GM19395 (cell line): ENCODE results near the gene RACK1.
"Not testable (repeated sequence)": the region's sequence is repeated elsewhere in the genome, so short reads cannot be mapped to it uniquely, and the experiment has no call there.

Source experiments
- ATAC-seq: cut with Tn5 transposase; IDR thresholded peaks from one replicate; pipeline ENCODE4 v1.9.1; 2021; ENCODE audit warnings: mild to moderate bottlenecking, moderate library complexity; ENCODE audit not compliant: unreplicated experiment

RACK1 gene

DNA sequence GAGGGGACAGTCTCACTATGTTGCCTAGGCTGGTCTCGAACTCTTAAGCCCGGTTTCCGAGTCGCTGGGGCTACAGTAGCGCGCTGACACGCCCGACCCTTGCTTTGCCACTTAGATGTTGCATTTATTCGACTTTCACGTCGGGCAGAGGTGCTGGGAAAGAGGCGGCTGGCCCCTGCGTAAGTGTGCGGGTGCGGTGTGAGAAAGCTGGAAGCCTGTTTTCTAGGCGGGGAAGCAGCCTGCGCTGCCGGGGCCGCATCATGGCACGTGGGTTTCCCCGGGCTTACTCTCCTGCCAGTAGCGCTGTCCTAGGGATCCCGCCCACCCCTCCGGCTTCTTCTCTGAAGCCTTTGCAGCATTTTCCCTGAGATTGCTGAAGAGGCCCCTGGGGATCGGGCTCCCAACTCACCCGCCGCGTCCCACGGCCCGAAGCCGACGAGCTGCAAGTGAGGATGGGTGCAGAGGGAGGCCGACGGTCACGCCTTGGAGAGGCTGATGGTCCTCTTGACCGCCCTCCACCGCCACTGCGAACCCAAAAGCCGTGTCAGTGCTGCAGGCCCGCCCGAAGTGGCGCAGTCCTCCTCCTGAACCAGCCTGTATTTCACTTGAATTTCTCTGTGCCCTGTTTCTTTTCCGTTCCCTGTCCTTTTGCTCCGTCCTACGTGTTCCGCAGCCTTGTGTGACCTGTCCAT is 26.4 kb downstream of the RACK1 start:
- ATAC-seq = no peak

DNA sequence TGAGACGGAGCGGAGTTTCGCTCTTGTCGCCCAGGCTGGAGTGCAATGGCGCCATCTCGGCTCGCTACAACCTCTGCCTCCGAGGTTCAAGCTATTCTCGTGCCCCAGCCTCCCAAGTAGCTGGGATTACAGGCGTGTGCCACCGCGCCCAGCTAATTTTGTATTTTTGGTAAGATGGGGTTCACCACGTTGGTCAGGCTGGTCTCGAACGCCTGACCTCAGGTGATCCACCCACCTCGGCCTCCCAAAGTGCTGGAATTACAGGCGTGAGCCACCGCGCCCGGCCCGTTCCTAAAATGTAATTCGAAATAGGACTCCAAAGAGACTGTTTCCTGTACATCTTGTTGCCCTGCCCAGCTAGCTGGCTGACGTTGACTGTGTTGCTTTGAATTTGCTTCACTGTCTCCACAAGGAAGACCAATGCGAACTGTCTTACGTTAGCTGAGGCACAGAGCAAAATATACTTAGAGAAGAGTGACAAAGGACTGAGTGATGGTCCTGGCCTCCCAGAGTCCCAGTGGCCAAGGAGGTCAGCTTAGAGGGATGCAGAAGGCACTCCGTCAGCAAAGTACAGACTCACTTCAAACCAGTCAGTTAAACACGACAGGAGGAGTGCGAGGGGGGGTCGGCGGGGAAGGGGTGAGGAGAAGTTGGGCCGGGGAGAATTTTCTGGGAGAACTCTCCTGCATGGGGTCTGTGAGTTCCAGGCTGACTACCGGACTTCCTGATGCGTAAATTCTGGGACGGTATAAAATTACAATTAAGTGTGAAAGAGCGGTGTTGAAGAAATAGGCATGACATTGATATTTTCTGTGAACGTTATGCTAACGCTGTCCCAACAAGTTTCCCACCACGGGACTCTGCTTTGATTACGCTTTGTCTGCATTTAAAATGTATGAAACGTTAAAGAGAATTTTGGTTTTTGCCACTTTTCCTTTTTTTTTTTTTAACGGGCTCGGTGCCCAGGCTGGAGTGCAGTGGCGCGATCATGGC is 27.4 kb downstream of the RACK1 start:
- no peak for ATAC-seq

DNA sequence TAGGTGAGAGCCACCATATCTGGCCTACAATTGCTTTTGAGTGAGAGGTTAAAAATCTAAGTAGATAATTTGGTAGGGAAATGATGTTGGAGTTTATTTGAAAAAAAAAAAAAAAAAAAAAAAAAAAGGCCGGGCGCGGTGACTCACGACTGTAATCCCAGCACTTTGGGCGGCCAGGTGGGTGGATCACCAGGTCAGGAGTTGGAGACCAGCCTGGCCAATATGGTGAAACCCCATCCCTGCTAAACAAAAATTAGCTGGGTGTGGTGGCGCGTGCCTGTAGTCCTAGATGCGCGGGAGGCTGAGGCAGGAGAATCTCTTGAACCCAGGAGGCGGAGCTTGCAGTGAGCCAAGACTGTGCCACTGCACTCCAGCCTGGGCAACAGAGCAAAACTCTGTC is 29.5 kb downstream of the RACK1 start:
- ATAC-seq = not testable (repeated sequence)

DNA sequence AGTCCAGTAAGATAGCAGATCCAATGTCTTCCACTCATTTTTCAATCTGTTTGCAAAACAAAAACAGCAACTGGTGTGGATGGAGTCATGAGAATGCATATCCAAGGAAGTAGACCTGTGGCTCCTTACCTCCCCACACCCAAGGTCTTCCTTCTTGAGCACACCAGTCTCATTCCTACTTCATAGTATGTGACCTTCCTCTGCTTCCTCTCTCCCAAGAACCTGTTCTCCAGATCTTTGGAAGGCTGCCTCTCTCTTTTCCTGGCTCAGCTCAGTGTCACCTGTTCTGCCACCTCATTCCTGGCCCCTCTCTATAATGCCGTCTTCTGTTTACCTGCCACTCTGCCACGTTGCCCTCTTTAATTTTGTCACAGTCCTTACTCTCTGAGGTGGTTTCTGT is 30.8 kb downstream of the RACK1 start:
- ATAC-seq = no peak

DNA sequence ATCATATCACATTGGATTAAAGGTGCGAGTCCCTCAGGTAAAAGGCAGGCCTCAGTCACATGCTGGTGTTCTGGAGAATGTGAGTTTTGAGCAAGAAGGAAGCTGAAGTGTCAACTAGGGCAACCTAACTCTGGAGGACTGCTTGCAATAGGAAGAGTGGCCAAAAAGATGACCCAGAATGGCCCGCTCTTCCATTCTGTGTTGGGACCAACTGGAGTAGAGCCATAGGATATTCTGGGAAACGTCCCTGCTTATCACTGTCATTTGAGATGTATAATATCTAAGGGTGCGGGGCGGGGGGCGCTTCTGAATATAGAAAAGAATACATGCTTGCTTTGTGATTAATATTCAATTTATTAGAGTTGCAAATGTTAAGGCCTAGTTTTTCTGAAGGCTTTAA is 31.6 kb downstream of the RACK1 start:
- no peak for ATAC-seq

DNA sequence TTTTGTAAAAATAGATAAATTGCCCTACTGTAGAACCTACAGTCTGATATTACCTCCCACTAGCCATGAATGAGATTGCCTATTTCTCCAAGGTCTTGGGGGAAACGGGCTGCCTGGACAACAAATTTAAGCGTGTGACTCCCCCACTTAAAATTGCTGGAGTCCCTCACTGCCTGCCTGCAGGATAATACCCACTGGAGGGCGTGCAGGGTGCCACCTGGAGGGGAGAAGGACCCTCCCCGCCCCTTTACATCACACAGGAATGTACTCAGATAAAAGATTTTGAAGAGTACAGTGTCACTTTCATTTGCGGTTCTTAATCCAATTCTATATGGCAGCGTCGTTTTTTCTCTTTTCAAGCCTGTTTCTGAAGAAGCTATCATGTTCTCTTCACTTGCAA is 32.5 kb downstream of the RACK1 start:
- no peak for ATAC-seq

DNA sequence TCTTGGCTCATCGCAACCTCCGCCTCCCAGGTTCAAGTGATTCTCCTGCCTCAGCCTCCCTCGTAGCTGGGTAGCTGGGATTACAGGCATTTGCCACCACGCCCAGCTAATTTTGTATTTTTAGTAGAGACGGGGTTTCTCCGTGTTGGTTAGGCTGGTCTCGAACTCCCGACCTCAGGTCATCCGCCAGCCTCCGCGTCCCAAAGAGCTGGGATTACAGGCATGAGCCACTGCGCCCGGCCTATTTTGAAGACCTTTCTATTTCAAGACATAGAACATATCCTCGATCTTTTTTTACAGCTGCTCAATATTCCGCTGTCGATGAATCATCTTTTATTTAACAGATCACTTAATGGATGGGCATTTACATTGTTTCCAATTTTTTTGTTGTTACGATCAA is 33.0 kb downstream of the RACK1 start:
- not testable (repeated sequence) for ATAC-seq

DNA sequence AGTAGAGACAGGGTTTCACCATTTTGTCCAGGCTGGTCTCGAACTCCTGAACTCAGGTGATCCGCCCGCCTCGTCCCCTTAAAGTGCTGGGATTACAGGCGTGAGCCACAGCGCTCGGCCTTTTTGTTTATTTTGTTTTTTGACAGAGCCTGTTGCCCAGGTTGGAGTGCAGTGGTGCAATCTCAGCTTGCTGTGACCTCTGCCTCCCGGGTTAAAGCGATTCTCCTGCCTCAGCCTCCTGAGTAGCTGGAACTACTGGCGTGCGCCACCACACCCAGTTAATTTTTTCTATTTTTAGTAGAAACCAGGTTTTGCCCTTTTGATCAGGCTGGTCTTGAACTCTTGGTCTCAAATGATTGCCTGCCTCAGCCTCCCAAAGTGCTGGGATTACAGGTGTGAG is 33.6 kb downstream of the RACK1 start:
- ATAC-seq = not testable (repeated sequence)

DNA sequence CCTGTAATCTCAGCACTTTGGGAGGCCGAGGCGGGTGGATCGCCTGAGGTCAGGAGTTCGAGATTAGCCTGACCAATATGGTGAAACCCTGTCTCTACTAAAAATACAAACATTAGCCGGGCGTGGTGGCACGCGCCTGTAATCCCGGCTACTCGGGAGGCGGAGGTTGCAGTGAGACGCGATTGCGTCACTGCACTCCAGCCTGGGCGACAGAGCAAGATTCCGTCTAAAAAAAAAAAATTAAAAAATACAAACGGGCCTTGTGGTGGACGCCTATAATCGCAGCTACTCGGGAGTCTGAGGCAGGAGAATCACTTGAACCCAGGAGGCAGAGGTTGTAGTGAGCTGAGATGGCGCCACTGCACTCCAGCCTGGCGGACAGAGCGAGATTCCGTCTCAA is 34.7 kb downstream of the RACK1 start:
- not testable (repeated sequence) for ATAC-seq

DNA sequence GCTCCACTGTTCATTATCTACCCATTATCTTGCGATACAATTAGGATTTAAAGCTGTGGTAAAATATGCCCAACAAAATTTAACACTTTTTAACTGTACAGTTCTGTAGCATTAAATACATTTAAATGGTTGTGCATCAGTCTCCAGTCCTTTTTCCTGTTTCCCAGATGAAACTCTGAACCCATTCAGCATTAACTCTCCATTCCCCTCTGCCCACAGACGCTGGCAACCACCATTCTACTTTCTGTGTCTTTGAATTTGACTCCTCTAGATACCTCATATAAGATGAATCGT is 35.8 kb downstream of the RACK1 start:
- no peak for ATAC-seq

DNA sequence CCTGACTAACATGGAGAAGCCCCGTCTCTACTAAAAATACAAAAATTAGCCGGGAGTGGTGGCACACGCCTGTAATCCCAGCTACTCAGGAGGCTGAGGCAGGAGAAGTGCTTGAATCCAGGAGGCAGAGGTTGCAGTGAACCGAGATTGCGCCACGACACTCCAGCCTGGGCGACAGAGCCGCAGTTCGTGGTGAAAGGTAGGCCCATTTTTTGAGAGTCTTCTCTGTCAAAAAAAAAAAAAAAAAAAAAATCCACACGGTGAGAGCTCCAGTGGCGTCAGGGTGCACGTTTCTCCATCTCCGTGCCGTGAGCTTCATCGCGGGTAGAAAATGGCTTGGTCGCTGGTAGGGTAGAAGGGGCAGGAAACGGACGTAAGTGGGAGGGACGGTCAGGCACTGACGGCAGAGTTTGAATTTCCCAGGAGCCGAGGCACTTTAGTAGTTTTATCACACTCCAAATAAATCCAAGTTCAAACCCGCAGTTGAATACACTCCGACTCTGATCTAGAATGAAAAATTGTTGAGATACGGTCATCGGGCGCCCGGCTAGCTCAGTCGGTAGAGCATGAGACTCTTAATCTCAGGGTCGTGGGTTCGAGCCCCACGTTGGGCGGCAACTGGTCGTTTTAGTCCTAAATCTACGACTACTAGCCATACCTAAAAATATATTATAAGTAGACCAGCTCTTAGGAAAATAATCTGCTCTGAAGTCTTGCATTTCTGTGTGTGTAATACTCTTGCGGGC is 36.3 kb downstream of the RACK1 start:
- ATAC-seq = peak; percentile 39

DNA sequence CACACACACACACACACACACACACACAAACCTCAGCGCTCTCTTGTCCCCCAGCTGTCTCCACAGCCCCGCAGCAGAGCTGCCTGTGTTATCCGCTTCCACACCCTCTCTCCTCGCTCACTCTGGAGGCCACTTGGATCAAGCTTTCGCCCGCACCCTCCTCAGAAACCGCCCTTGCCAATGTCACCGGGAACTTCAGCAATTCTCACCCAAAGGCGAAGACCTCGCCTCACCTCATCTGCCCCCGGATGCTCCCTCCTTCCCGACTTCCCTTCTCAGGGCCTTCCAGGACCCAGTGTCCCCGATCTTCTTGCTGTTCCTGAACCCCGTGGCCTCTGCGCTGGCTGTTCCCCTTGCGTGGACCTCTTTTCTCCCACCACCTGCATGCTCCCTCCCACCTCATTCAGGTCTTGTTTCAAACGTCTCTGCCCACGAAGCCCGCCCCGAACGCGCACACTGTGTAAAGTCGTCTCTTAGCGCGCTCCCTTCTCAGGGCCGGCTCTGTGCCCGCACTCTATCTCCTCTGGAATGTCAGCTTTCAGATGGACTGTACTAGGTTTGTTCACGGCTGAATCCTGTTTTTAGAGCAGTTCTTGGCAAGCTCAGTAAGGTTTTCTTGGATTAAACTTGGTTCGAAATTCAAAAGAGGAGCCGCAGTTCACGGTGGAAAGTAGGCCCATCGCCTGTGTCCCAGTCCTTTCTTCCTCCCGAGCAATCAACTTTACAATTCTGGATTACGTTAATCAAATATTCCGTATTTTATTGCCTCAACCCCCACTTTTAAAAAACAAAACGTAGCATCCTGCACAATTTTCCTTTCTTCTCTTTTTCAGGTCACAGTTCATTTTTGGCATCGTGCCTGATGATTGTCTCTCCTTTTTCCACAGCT is 37.7 kb downstream of the RACK1 start:
- ATAC-seq = no peak

DNA sequence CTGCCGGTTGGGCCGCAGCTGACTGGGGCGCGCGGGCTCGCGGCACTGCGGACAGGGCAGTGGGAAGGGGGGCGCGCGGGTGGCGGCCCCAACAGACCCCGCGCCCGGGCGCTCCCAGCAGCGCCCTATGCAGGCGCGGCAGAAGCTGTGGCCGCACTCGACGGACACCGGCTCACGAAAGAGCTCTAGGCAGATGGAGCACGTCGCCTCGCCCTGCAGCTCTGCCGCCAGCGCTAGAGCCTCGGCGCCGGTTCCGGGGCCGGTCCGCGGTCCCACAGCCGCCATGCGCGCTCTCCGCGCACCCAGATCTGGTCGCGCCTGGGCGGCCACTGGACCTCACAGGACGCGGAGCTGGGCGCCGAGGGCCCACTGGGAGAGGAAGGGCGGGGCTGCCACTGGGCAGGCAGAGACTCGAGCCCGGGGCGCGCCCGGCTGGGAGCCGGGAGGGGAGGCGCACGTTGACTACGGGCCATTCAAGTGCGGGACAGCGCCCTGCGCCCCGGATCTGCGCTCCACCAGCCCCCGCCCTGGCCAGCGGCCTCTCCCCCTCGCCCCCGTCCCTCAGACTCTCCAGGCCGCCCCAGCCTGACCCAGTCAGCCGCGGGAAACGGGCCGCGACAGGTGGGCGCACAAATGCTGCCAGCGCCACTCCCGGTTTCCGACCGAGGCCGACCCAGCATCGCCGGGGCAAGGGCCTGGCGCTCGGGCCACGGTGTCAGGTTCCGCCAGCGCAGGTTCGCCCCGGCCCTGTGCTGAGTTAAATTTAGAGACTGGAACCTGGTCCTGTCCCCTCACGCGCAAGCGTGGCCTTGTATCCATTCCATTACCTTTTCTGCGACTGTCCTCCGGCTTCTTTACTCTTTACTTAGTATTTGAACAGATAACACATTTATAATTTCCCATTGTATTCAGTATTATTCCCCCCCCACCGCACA is 38.6 kb downstream of the RACK1 start, which contains the start of gene TRIM7:
TRIM7 (minus strand) TSS at position 371 of the 935 bp plus-strand sequence; CDS start at position 285, 86 bp downstream.
- no peak for ATAC-seq

DNA sequence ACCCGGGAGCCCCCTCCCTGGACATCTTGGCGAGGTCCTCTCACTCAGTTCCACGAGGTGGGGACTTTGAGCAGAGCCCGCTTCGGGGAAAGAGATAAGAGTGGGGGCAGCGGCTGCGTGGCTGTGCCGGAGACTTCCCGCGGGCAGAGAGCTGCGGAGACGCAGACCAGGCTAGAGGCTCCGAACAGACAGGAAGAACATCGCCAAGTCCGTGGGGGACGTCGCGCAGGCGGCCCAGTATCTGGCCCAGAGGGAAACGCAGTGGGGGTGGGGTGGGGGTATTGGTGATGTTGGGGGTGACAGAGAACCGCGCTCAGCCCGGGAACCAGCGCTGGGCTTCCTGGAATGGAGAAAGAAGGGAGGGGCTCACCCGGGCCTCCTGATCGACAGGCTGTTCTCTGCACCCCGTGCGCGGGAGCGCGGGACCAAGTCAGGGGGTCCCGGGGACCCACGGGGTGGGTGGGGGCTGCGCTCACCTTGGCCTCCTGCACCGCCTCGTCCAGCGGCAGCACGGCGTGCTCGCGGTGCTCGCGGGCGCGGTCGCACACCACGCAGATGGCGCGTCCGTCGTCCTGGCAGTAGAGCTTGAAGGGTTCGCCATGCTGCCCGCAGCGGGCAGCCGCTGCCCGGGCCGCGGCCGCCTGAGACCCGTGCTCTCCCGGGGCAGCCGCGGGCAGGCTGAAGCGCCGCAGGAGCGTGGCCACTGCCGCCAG is 39.4 kb downstream of the RACK1 start:
- ATAC-seq = no peak

DNA sequence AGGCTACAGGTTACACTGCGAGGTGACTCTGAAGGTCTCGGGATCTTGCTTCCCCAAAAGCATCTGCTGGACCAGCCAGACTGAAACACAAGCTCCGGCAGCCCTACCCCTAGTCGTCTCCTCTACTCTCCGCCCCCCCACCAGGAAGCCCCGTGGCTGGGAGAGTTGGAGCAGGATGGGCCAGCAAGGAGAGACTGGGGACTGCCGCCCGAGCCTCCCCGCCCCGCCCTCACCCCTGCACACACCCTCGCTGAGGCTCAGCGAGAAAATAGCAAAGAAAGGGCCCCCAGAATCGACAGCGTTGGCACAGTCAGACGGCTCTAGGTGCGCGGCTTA is 40.0 kb downstream of the RACK1 start:
- ATAC-seq = no peak

DNA sequence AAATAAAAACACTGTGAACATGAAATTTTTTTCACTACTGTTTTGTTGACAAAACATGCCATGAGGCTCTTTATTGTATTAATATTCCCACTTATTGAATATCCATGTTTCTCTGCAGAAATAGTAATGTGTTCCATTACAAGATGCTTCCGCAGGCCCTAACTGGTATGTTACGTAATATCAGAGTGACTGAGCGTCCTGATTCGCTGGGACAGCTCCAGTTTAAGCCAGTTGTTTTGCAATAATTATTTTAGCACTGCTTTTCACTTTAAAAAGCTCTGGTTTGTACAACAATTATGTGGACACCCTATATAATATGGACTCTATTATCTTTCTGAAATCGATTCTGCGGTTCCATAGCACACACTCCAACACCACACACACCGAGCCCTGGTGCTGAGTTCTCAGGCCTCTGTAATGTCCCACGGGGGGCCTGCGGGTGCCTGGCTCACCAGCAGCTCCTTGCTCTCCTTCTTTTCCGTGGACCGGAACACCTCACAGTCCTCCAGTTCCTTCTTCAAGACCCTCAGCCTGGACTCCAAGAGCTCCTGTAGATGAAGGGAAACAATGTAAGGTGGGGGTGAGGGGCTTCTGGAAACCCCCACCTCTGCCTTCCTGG is 40.5 kb downstream of the RACK1 start:
- ATAC-seq = no peak

DNA sequence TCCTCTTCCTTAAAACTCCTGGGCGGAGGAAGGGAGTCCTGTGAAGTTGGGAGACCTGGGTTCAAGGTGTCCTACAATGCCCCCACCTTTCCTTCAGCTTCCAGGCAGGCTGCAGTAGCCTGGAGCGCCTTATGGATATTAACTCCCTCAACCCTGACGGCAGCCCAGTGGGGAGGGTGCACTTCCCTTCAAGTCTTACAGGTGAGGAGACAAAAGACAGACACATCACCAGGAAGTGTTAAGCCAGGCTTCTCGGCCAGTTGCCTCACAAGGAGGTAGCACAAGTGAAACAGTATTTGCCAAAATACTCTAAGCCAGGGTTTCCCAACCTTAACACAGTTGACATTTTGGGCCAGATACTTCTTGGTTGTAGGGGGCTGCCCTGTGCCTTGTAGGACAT is 42.9 kb downstream of the RACK1 start:
- ATAC-seq = no peak

DNA sequence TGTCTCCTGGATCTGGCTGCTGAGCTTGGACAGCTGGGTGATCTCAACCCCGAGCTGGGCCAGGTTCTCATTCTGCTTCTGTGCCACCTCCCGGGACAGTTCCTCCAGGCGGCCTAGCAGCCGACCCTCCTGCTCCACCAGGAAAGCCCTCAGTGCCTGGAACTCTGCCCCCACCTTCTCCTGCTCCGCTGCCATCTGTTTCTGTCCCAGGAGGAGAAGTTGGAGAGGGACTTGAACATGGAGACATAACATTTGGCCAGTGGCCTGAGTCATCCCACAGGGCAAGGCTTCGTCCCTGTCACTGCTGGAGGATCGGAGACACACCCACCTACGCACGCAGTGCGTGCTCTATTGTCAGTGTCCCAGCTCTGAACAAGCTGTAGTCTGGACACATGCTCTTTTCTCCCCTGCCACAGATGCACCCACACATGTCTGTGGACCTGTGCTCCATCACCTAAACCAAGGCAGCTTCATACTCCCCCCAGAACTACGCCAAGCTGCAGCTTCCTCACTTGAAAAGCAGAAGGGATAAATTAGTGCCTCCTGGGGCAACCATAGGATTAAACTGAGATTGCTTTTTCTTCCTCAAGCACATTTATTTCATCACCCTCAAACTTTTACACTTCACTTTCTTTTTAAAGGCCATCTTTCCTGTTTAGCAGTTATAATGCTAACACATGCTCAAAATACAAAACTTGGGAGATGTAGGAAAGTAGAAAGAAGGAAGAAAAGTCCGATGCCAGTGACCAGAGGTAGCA is 43.6 kb downstream of the RACK1 start:
- no peak for ATAC-seq
